Epithelial cell of esophagus (primary cell): ENCODE results near the gene SFXN5.

Experiments
- DNase-seq: peaks from one replicate; pipeline ENCODE4 v3.0.0; 2010; ENCODE audit warnings: low read depth
- H3K4me3 ChIP-seq: 2 replicates; pipeline ENCODE4 v1.5.1; 2011; ENCODE audit warnings: mild to moderate bottlenecking, low read length, control low read depth
- CTCF ChIP-seq: IDR thresholded peaks from 2 replicates; pipeline ENCODE4 v1.5.1; 2011; ENCODE audit warnings: low read depth, mild to moderate bottlenecking, low read length, control low read depth, inconsistent platforms; ENCODE audit not compliant: insufficient read depth; ENCODE audit errors: missing control alignments

SFXN5 gene

GRCh38 chr2:72985136-72985535, 86.4 kb downstream of the SFXN5 start:
- TF ChIP-seq CTCF = no peak
- no peak for DNase-seq

GRCh38 chr2:72984172-72984671, 87.3 kb downstream of the SFXN5 start:
- no peak overlapping the region for H3K4me3 ChIP-seq
- TF ChIP-seq CTCF = no peak
- no peak for DNase-seq

More at GRCh38 chr2:72985136-72985535, 86.4 kb downstream of the SFXN5 start:
- H3K4me3 ChIP-seq = no peak overlapping the region

GRCh38 chr2:72983500-72984161, 87.9 kb downstream of the SFXN5 start:
- H3K4me3 ChIP-seq = no peak overlapping the region
- DNase-seq = no peak
- no peak for TF ChIP-seq CTCF

GRCh38 chr2:72982781-72983499, 88.6 kb downstream of the SFXN5 start:
- DNase-seq = no peak
- no peak for TF ChIP-seq CTCF
- H3K4me3 ChIP-seq = no peak overlapping the region

GRCh38 chr2:72982219-72982618, 89.3 kb downstream of the SFXN5 start:
- DNase-seq = no peak
- H3K4me3 ChIP-seq = no peak overlapping the region
- no peak for TF ChIP-seq CTCF

- TF ChIP-seq CTCF = no peak
- H3K4me3 ChIP-seq = no peak overlapping the region
- DNase-seq = no peak
Measured at GRCh38 chr2:72981536-72981935, 90.0 kb downstream of the SFXN5 start.
